Renal cortical epithelial cell (primary cell): ENCODE data around the gene KCNK7. TPM values are rescaled to one million over a fixed set of nuclear protein-coding genes. Genes with fewer than 3 reads are reported as not detected.
A peak's percentile ranks its signal among the peaks of the same experiment; 100 is the strongest.

Experiments
- DNase-seq: peaks from one replicate; pipeline ENCODE4 v3.0.0-alpha.2; 2011; ENCODE audit warnings: low read depth
- total RNA-seq: library from RNA; depleted of rRNA; stranded (reverse); fragments of >200 nt; gene quantifications from 2 replicates; pipeline ENCODE4 v1.2.3, GENCODE V29; 2014

Gene KCNK7
- total RNA-seq, 1 donor from 2014 or later: 0.20 TPM

GRCh38 chr11:65557280-65558001 lies 38.2 kb downstream of the KCNK7 start:
- no peak for DNase-seq

GRCh38 chr11:65556470-65557279 lies 38.9 kb downstream of the KCNK7 start:
- DNase-seq: no peak

GRCh38 chr11:65555693-65556231 lies 39.8 kb downstream of the KCNK7 start:
- DNase-seq: peak; percentile 87

GRCh38 chr11:65554842-65555430 lies 40.7 kb downstream of the KCNK7 start:
- no peak for DNase-seq

- DNase-seq: no peak
These were observed 41.4 kb downstream of the KCNK7 start for GRCh38 chr11:65554057-65554818.

- DNase-seq: no peak
These were observed 42.1 kb downstream of the KCNK7 start for GRCh38 chr11:65553301-65554001.

- DNase-seq: no peak
These were observed 43.1 kb downstream of the KCNK7 start for GRCh38 chr11:65552388-65552951.

- DNase-seq: peak; percentile 26
These were observed 43.8 kb downstream of the KCNK7 start for GRCh38 chr11:65551572-65552387.

GRCh38 chr11:65549096-65549495 lies 46.5 kb downstream of the KCNK7 start:
- peak; percentile 59 for DNase-seq

GRCh38 chr11:65548395-65548794 lies 47.2 kb downstream of the KCNK7 start:
- DNase-seq: no peak

- DNase-seq: no peak
These were observed 48.0 kb downstream of the KCNK7 start for GRCh38 chr11:65547446-65548125.

- peak; percentile 48 for DNase-seq
These were observed 49.2 kb downstream of the KCNK7 start for GRCh38 chr11:65546217-65546958.

- DNase-seq: no peak
These were observed 49.8 kb downstream of the KCNK7 start for GRCh38 chr11:65545853-65546216.

Other genes with a start within 250 kb of the KCNK7 start
- 0.17 TPM in 1 of 2 replicates, not detected in the other for gene TIGD3, start 241.0 kb downstream of the KCNK7 start, total RNA-seq
- gene SLC25A45, start 213.2 kb downstream of the KCNK7 start, total RNA-seq: 0.52 and 0.65 TPM in 2 replicates
- 67.5 and 89.6 TPM in 2 replicates for gene FRMD8, start 209.2 kb downstream of the KCNK7 start, total RNA-seq
- gene NEAT1, start 173.0 kb downstream of the KCNK7 start, total RNA-seq: 17.4 and 141 TPM in 2 replicates
- 3,367 and 12,764 TPM in 2 replicates for gene MALAT1, start 96.8 kb downstream of the KCNK7 start, total RNA-seq
- gene SCYL1, start 70.7 kb downstream of the KCNK7 start, total RNA-seq: 48.8 and 57.2 TPM in 2 replicates
- gene LTBP3, start 37.4 kb downstream of the KCNK7 start, total RNA-seq: 11.6 and 82.8 TPM in 2 replicates
- 33.8 and 53.1 TPM in 2 replicates for gene ZNRD2, start 25.3 kb downstream of the KCNK7 start, total RNA-seq
- gene FAM89B, start 23.3 kb downstream of the KCNK7 start, total RNA-seq: 10.1 and 14.8 TPM in 2 replicates
- gene EHBP1L1, start 19.7 kb downstream of the KCNK7 start, total RNA-seq: 31.0 and 39.4 TPM in 2 replicates
- gene MAP3K11, start 18.4 kb upstream of the KCNK7 start, total RNA-seq: 27.1 and 43.3 TPM in 2 replicates
- 16.7 and 50.2 TPM in 2 replicates for gene PCNX3, start 20.0 kb upstream of the KCNK7 start, total RNA-seq
- 16.8 and 29.1 TPM in 2 replicates for gene SIPA1, start 42.3 kb upstream of the KCNK7 start, total RNA-seq
- gene RELA, start 67.1 kb upstream of the KCNK7 start, total RNA-seq: 15.3 and 23.2 TPM in 2 replicates
- gene KAT5, start 116.5 kb upstream of the KCNK7 start, total RNA-seq: 29.5 and 33.7 TPM in 2 replicates
- gene RNASEH2C, start 125.0 kb upstream of the KCNK7 start, total RNA-seq: 17.2 and 21.5 TPM in 2 replicates
- gene AP5B1, start 185.2 kb upstream of the KCNK7 start, total RNA-seq: 10.6 and 17.2 TPM in 2 replicates
- gene OVOL1, start 191.3 kb upstream of the KCNK7 start, total RNA-seq: 0.20 and 5.2 TPM in 2 replicates
- 0.40 TPM in 1 of 2 replicates, not detected in the other for gene SNX32, start 238.2 kb upstream of the KCNK7 start, total RNA-seq